Effector CD4-positive, alpha-beta T cell (primary cell): ENCODE results near the gene COL5A2.

Source experiments
- DNase-seq: peaks from one replicate; pipeline ENCODE4 v3.0.0-alpha.2; 2020

Gene COL5A2

GRCh38 chr2:189178726-189179569 lies 613 bp downstream of the COL5A2 start:
- no peak for DNase-seq

GRCh38 chr2:189178054-189178453 lies 1.5 kb downstream of the COL5A2 start:
- DNase-seq: no peak

- DNase-seq: no peak
These were observed 2.2 kb downstream of the COL5A2 start for GRCh38 chr2:189177251-189177840.

- DNase-seq: no peak
These were observed 3.0 kb downstream of the COL5A2 start for GRCh38 chr2:189176516-189176915.

- DNase-seq: no peak
These were observed 3.6 kb downstream of the COL5A2 start for GRCh38 chr2:189175869-189176433.

- no peak for DNase-seq
These were observed 7.5 kb downstream of the COL5A2 start for GRCh38 chr2:189171956-189172609.

GRCh38 chr2:189168856-189169499 lies 10.6 kb downstream of the COL5A2 start:
- DNase-seq: no peak

GRCh38 chr2:189165656-189166380 lies 13.7 kb downstream of the COL5A2 start:
- no peak for DNase-seq

- no peak for DNase-seq
These were observed 14.8 kb downstream of the COL5A2 start for GRCh38 chr2:189164746-189165145.

- DNase-seq: no peak
These were observed 15.7 kb downstream of the COL5A2 start for GRCh38 chr2:189163889-189164288.

- no peak for DNase-seq
These were observed 17.0 kb downstream of the COL5A2 start for GRCh38 chr2:189162566-189162965.

GRCh38 chr2:189161894-189162293 lies 17.7 kb downstream of the COL5A2 start:
- no peak for DNase-seq

GRCh38 chr2:189159717-189160116 lies 19.8 kb downstream of the COL5A2 start:
- DNase-seq: no peak

- no peak for DNase-seq
These were observed 20.3 kb downstream of the COL5A2 start for GRCh38 chr2:189159273-189159672.

- no peak for DNase-seq
These were observed 21.6 kb downstream of the COL5A2 start for GRCh38 chr2:189157939-189158338.

GRCh38 chr2:189157456-189157855 lies 22.1 kb downstream of the COL5A2 start:
- no peak for DNase-seq

GRCh38 chr2:189155795-189156194 lies 23.8 kb downstream of the COL5A2 start:
- no peak for DNase-seq

- DNase-seq: no peak
These were observed 25.9 kb downstream of the COL5A2 start for GRCh38 chr2:189153619-189154018.

GRCh38 chr2:189152483-189152882 lies 27.1 kb downstream of the COL5A2 start:
- no peak for DNase-seq

- DNase-seq: no peak
These were observed 27.7 kb downstream of the COL5A2 start for GRCh38 chr2:189151906-189152305.

GRCh38 chr2:189150033-189150432 lies 29.5 kb downstream of the COL5A2 start:
- DNase-seq: no peak

- DNase-seq: no peak
These were observed 31.6 kb downstream of the COL5A2 start for GRCh38 chr2:189147989-189148388.
